GM19455 (cell line): Measurements from ENCODE around the gene PCBP3.

Experiments
- ATAC-seq: cut with Tn5 transposase; IDR thresholded peaks from one replicate; pipeline ENCODE4 v1.9.1; 2021; ENCODE audit not compliant: unreplicated experiment

The PCBP3 gene

DNA sequence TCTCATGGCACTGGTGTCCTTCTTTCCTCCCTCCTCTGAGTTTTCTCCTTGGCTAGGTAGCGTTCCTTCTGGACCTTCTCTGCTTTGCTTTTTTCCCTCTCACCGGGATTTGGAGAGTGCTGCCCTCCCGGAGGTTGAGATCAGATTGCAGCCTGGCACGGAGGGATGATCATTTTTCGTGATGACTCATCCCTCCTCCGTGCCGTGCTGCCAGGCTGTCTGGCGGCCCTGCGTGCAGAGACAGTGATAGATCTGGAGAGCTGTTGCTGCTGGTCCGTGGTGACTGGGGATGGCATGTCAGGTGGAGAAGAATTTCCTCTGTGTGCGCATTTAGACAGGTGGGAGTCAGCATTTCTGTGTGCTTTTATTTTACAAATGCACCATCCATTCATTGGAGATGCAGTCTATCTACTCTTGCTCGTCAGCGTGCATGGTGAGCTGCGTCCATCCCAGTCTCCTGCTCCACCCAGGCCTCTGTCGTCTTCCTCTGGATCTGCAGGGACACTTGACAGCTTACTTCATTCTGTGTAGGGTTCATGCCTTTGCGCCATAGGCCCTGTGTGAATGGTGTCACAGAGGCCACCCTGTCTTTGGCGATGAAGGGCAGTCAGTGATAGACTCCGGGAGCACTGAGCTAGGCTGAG is 104.4 kb downstream of the PCBP3 start:
- no peak for ATAC-seq

DNA sequence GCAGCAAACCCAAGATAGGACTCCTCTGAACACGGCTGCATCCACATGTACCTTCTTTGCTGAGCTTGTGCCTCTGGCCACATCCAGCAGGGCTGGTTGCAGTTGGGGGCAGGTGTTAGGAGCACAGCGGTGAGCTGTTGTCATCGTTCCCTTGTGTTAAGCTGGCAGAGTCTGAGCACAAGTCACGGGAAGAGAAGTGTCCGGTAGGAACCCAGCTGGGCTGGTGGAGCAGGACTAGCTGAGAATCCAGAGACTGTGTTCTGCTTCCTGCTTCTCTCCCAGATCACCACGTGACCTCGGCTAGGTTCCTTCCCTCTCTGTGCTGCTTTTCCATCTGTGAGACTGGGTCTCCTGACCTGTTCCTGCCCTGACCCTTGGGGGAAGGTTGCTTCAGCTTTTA is 105.1 kb downstream of the PCBP3 start:
- ATAC-seq = no peak

DNA sequence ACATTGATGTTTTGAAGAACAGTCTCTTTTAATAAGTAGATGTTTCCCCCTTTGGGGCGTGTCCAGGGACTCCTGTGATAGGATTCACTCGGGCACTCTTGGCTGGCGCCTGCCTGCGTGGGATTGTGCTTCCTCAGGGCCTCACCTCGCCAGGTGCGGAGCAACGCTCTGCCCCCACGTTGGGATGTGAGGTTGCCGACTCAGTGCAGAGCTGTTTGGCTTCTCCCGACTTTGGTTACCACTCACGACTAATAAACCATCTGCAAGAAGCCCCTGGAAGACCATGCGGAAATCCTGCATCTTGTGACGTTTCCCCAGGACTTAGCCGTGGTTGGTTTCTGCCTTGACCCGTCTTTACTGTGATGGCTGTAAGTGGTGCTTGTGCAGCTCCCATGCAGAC is 106.4 kb downstream of the PCBP3 start:
- ATAC-seq = no peak

DNA sequence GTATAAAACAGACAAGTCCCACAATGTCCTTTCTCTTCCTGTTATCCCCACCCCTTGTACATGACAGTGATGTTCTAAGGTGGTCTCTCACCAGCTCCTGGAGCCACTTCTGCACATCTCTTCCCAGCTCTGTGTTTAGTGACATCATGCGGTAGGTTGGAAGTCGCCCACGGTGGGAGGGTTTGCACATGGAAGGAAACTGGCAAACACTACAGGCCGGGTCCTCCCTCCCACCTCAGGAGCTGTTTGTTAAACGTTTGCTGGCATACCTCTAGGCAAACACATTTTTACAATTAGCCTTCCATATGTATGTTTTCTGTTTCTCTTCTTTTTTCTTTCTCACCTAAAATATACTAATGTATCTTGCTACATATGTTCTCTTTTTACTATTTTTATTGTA is 107.4 kb downstream of the PCBP3 start:
- no peak for ATAC-seq

DNA sequence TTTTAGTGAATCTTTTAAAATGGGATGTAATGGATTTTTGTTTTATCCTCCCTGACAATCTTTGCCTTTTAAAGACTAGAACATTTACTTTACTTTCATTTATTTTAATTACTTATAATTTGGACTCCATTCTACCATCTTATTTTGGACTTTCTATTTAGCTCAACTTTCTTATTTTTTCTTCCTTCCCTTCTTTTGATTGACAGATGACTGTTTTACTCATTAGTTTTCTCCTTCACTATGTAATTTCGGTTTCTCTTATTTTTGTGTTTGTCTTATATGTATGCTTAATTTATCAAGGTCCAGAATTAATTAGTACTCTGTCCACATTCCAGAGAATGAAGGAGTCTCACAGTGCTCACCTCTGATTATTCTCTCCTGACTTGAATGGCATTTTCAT is 109.9 kb downstream of the PCBP3 start:
- no peak for ATAC-seq

DNA sequence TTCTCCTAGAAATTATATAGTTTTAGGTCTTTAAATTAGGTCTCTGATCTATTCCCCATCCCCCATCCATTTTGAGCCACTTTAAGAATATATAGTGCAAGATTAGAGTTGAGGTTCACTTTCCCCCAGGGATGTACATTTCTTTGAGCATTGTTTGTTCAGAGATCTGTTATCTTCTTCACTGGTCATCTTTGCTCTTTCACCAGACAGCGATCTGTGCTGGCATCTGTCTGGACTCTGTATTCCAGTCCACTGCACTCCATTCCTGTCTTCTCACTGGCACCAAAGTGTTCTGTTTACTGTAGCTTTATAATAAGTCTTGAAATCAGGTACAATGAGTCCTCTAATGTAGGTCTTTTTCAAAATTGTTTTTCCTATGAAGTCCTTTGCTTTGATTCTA is 112.5 kb downstream of the PCBP3 start:
- ATAC-seq = no peak

DNA sequence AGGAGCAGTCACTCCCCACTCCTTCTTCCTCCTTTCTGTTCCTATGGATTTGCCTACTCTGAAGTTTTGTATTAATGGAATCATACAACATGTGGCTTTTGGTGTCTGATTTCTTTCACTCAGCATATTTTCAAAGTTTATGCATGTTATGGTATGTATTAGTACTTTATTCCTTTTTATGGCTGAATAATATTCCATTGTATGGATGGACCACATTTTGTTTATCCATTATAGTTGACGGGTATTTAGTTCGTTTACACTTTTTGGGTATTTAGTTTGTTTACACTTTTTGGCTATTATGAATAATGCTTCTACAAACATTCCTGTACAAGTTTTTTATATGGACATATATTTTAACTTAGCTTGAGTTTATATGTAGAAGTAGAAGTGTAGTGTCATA is 113.1 kb downstream of the PCBP3 start:
- no peak for ATAC-seq

DNA sequence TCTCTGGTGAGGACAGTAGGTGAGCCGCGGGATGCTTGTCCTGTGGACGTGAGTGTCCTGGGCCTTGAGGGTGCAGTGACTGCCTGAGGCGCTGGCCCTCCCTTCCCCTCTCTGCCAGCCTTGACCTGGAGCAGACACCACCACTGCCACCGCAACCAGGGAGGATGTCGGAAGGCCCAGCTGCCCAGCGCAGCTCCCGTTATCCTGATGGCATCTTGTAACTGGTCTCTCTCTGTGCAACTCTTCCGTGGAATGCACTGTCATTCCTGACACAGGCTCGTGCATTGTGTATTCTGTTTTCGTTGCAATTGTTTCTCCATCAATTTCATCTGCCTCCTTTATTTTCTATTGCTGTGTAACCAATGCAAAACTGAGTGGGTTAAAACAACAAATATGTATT is 118.2 kb downstream of the PCBP3 start:
- no peak for ATAC-seq

DNA sequence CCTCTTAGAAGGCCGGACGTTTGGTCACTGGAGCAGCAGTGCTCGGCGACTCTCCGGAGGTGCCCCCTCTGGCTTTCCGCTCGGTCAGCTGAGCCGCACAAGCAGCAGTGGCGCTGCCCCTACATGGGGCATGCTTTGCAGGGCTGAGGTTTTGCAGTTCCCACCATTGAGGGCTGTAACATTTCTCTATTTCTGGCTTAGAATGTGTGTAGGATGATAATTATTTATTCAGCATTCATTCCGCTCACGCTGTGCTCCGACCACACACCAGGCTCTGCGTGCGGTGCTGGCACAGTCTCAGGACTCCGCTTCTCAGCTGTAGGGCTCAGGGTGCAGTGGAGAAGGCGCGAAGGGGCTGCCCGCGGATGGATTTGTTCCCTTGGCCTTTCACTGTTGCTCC is 119.5 kb downstream of the PCBP3 start:
- no peak for ATAC-seq

DNA sequence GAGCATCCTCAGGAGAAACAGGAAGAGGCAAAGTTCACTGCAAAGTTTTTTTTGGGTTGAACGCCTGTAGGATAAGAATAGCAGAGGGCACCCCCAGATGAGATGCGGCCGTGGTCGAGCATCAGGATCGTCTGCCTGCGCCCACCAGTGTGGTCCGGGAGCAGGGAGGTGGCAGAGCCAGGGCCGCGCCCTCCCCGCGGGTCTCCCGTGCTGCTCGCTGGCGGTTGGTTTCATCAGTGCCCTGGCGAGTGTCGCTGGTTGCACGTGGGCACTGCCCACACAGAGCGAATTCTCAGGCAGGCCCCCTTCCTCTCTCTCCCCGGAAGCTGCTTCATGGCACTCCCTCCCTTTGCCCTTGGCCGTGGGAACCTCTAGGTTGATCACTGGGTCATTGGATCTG is 120.0 kb downstream of the PCBP3 start:
- ATAC-seq = no peak

DNA sequence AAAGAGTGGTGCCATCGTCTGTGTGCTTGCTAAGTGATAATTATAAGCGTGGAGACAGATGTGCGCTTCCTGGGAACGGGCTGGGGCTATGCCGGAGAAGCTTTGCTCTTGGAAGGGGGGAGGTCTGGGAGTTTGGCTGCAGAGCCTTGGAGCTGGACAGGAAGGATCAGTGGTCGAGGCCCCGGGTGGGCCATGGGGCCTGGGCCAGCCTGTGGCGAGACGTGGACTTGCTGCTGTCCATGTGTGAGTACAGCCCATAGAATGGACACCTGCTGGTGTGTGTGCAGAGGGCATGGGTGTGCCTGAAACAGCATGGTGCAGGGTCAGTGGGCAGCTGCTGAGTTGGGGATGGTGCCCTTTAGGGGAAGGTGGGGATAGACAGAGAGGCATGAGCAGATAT is 121.3 kb downstream of the PCBP3 start:
- no peak for ATAC-seq

DNA sequence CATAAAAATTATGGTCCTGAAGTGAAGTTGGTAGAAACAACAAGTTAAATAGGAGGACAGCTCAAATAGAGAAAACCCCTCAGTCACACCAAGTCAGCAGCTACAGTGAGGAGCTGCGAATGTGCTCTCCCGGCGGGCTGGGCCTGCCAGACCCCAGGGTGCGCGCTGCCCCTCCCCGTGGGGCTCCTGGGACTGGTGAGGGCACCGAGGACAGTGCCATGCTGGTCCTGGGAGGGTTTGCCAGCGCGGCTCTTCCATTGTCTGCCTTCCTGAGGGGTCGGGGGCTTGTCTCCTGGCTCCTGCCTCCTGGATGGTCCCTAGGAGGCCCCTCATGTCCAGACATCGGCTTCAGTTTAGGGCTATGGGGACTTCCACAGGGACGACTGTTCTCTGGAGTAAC is 121.8 kb downstream of the PCBP3 start:
- ATAC-seq = no peak

DNA sequence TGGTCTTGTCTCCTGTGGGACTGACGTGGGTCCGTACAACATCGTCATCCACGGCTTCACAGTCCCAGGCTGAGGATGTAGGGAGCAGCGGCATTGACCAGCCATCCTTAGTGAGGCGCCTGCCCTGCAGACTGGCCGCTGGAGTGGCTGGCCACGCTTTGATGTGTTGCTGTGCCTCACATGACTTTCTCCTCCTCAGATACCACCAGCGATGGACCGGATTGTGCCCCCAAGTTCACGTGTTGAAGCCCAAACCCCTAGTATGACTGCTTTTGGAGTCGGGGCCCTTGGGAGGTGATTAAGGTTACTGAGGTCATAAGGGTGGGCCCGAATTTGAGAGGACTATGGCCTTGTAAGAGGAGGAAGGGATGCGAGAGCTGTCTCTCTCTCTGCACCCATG is 122.5 kb downstream of the PCBP3 start:
- no peak for ATAC-seq

DNA sequence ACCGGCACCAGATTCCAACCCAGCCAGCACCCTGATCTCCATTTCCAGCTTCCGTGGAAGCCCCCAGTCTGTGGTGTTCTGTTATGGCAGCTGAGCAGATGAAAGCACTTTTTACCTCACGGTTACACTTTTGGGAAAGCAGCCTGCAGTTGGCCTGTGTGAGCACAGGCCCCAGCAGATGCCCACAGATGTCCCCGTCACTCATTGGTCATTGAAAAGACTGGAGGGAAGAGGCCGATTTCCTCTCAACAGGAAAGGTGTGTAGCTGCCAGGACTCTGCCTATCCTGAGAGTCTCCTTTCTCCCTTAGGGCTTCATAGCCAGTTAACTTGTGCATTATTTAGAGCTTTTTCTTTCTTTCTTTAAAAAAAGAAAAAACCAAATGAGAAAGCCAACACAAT is 123.0 kb downstream of the PCBP3 start:
- ATAC-seq = no peak

DNA sequence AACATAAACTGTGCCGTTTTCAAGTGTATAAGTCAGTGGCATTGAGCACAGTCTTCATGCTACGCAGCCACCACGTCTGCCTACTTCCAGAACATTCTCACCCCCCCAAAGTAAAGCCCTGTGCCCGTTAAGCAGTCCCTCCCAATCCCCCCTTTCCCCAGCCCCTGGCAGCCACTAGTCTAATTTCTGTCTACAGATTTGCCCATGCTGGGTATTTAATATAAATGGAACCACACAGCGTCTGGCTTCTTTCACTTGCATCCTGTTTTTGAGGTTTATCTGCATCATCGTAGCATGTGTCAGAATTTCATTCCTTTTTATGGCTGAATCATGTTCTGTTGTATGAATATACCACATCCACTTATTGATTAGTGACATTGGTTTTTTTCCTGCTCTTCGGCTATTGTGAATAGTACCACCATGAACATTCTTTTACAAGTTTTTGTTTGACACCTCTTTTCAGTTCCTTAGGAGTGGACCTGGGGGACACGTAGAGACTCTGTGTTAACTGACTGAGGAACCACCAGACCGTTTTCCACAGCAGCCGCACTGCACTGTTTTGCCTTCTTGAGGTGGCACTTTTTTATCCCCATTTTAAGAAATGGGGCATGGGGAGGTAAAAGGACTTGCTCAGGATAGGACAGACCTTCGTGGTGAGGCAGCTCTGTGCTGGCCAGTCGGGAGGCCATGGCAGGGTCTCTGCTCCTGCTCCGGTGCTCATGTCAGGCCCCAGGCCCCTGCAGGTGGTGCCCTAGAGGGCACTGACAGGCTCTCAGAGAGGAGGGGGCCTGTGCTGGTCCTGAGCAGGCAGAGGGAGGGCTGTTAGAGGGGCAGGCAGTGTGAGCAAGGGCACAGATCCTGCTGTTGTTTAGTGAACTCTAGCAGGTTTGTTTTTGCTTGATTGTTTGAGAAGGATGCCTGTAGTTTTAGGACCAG is 123.8 kb downstream of the PCBP3 start:
- ATAC-seq = no peak

DNA sequence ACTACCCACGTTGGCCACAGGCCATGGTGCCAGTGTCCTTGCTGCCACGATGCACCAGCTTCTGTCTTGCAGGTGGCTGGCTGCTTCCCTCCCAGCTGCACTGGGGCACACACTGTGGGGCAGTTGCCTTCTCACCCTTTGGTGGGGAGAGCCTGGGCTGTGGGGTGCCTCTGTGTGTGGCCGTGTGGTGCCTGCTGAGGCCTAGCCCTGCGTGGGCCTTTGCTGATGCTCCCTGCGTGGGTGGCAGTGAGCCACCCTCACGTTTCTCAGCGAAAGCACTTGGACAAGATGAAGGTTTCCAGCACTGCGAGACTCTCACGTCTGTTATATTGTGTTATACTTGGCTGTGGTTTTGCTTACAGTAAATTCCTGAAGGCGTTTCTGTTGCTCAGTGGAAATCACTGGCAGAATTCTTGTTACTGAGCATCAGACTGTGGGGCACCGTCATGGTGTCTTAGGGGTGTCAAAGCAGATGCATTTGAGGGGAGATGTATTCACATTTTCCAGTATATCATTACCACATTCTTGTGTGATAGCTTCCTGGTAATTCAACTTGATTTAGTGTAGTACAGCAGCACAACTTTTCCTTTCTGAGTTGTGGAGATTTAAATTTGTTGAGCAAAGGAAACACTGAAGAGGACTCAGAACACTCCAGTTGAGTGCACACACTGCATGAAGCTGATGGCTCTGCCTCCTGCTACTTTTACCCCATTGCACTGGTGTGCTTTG is 124.7 kb downstream of the PCBP3 start:
- no peak for ATAC-seq

DNA sequence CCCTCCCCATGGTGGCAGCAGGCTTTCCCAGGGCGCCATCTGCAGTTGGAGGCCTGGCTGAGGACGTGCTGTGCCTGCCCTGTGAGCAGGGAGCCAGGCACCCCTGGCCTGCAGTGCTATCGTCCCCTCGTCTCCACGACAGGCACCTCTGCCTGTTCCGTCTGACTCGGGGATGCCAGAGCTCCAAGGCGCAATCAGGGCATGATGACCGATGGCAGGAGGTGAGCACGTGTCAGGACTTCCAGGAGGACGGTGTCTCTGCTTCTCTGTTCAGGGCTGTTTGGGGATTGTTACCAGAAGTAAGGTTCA is 125.2 kb downstream of the PCBP3 start:
- ATAC-seq = no peak

DNA sequence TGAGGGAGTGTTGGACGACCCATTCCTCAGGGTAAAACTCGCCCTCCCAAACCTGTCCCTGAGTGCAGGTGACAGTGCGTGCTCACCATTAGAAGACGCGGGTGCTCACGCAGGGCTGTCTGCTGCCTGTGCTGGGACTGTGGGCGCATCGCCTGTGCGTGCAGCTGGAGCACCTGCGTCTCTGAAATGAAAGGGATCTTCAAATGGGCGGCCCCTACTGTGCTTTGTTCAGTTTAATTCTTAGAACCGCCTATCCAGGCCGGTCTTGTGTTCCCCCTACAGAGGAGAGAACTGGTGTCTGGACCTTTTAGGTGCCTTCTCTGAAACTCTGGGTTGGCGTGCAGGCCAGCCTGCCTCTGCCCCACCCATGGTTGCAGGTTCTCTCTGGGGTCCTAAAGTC is 125.8 kb downstream of the PCBP3 start:
- ATAC-seq = no peak

DNA sequence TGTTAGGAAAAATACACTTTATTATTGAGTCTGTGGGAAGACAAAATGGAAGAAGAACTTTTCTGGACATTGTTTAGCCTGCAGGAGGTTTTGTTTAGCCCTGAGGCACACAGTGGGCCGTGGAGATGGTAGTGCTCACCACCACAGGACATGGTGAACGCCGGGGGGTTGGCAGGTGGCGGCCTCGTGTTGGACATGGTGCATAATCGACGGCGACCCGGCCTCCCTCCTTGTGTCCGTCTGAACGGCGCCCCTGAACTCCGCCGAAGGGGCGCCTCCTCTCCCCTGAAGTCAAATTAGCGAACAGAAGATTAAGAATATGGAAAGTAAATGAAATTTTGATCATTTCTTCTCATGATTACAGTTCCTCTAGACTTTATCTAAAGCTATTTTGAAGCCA is 126.4 kb downstream of the PCBP3 start:
- ATAC-seq = no peak

DNA sequence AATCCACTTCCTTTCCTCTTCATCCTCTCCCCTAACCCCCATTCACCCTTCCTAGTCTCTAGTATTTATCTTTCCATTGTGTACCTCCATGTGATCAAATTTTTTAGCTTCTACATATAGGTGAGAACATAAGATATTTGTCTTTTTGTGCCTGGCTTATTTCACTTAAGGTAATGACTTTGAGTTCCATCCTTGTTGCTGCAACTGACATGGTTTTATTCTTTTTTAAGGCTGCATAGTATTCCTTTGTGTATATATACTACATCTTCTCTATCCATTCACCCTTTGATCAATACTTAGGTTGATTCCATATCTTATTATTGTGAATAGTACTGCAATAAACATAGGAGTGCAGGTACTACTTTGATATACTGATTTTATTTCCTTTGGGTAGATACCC is 128.7 kb downstream of the PCBP3 start:
- no peak for ATAC-seq

DNA sequence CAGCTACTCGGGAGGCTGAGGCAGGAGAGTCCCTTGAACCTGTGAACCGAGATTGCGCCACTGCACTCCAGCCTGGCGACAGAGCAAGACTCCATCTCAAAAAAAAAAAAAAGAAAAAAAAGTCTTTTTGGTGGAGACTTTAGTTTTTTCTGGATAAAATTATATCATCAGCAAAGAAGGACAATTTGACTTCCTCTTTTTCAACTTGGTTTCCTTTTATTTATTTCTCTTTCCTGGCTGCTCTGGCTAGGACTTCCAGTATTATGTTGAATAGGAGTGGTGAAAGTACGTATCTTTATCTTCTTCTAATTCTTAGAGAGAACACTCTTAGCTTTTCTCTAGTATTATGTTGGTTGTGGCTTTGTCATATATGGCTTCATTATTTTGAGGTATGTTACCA is 130.8 kb downstream of the PCBP3 start:
- ATAC-seq = no peak

DNA sequence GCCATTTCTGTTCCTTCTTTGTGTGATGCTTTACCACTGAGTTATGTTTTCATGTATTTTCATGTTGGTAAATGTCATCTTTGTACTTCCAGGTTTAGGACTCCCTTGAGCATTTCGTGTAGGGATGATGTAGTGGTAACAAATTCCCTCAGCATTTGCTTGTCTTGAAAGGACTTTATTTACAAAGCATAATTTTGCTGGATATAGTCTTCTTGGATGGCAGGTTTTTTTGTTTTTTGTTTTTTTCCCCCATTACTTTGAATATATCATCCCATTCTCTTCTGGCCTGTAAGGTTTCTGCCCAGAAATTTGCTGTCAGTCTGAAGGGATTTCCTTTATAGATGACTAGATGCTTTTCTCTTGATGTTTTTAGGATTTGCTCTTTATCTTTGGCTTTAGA is 133.4 kb downstream of the PCBP3 start:
- no peak for ATAC-seq
